GM12891 (cell line): ENCODE data around the gene RPUSD2.

Experiments used
- DNase-seq: peaks from one replicate; pipeline ENCODE4 v3.0.0; 2011; ENCODE audit warnings: low spot score; ENCODE audit not compliant: insufficient read length
- FAIRE-seq: peaks from 2 replicates; lab custom pipeline; 2011; peaks lifted over from hg19 to GRCh38; lab: Jason Lieb, UNC
- PAX5 ChIP-seq: IDR thresholded peaks from 2 replicates; pipeline ENCODE4 v1.6.1; 2011; ENCODE audit warnings: low read length, moderate library complexity, mild to moderate bottlenecking; ENCODE audit not compliant: insufficient read depth, severe bottlenecking
- POLR2A ChIP-seq: IDR thresholded peaks from 2 replicates; pipeline ENCODE4 v1.6.1; 2011; ENCODE audit warnings: low read depth, low read length, control low read depth
- POLR2AphosphoS5 ChIP-seq: IDR thresholded peaks from 2 replicates; pipeline ENCODE4 v1.6.1; 2011; ENCODE audit warnings: low read depth, low read length, control low read depth
- POU2F2 ChIP-seq: IDR thresholded peaks from 2 replicates; pipeline ENCODE4 v1.6.1; 2011; ENCODE audit warnings: low read depth, mild to moderate bottlenecking, control low read depth, low read length, moderate library complexity
- SPI1 ChIP-seq: IDR thresholded peaks from 2 replicates; pipeline ENCODE4 v1.6.1; 2011; ENCODE audit warnings: low read depth, low read length, control low read depth
- TAF1 ChIP-seq: IDR thresholded peaks from 2 replicates; pipeline ENCODE4 v1.6.1; 2011; ENCODE audit warnings: low read depth, low read length, control low read depth

The RPUSD2 gene

GRCh38 chr15:40603935-40604334 is 34.8 kb downstream of the RPUSD2 start:
- FAIRE-seq (no peak), DNase-seq (no peak)
- TF ChIP-seq POLR2AphosphoS5 (no peak), POU2F2 (no peak), TAF1 (no peak), PAX5 (no peak), POLR2A (no peak), SPI1 (no peak)

DNA sequence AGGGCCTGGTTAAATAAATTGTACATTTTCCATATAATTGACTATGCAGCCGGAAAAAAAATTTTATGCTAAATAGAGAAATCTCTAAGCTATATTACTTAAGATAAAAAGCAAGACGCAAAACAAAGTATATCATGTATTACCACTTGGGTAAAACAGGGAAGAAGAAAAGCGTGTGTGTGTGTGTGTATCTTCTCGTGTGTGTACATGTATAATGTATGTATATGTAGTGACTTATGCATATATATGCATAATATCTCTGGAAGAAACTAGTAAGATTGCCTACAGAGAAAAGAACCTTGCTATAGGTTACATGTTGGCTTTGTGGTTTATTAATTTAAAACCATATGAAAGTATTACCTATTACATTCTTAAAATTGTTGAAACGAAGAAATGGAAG is 44.0 kb downstream of the RPUSD2 start:
- no peak for FAIRE-seq
- no peak for DNase-seq
- TF ChIP-seq POU2F2 (no peak), SPI1 (no peak), TAF1 (no peak), POLR2AphosphoS5 (no peak), PAX5 (no peak)

- TF ChIP-seq POU2F2 (no peak), PAX5 (no peak), POLR2A (no peak), POLR2AphosphoS5 (no peak), SPI1 (no peak), TAF1 (no peak)
- no peak for DNase-seq
- no peak for FAIRE-seq
These were observed 48.9 kb downstream of the RPUSD2 start for GRCh38 chr15:40618023-40618422.

- TF ChIP-seq POLR2A (no peak), POU2F2 (no peak), TAF1 (no peak), POLR2AphosphoS5 (no peak), SPI1 (no peak), PAX5 (no peak)
- FAIRE-seq, result peak; percentile 26
- no peak for DNase-seq
These were observed 49.8 kb downstream of the RPUSD2 start for GRCh38 chr15:40618906-40619305.

GRCh38 chr15:40623361-40623760 is 54.3 kb downstream of the RPUSD2 start:
- DNase-seq (no peak), FAIRE-seq (no peak)
- TF ChIP-seq POLR2AphosphoS5, result no peak
- no peak for TF ChIP-seq TAF1
- no peak for TF ChIP-seq SPI1
- no peak for TF ChIP-seq PAX5
